GM12878 (cell line): ENCODE data around the gene MUSK. TPM values are rescaled to one million over a fixed set of nuclear protein-coding genes. Genes with fewer than 3 reads are reported as not detected.

Experiments used
- ATAC-seq: fragments of 200-7000 bp; cut with Tn5 transposase; 3 replicates; pipeline ENCODE4 v1.9.1; 2020; ENCODE audit warnings: mild to moderate bottlenecking, moderate library complexity
- BruUV-seq: library from RNA; stranded (reverse); fragments of 400-500 nt; replicated peaks from 2 replicates; lab custom pipeline; 2021; lab: Mats Ljungman, UMichigan
- CTCF ChIA-PET: fragments of 300-600 bp; sonication (Branson Sonifier 250); formaldehyde crosslinking; extraction: SDS; loops from one replicate; lab custom pipeline; 2021; ENCODE audit warnings: inconsistent platforms; lab: Yijun Ruan, JAX
- POLR2A ChIA-PET: fragments of 350-600 bp; formaldehyde crosslinking; extraction: SDS; loops from one replicate; lab custom pipeline; 2021; ENCODE audit warnings: inconsistent platforms; lab: Charles Lee
- RAD21 ChIA-PET: fragments of 300-600 bp; sonication (Branson Sonifier 250); formaldehyde crosslinking; loops from one replicate; lab custom pipeline; 2023; ENCODE audit warnings: antibody characterized with exemption; ENCODE audit not compliant: unreplicated experiment; lab: Charles Lee
- SMC1A ChIA-PET: fragments of 300-600 bp; sonication (Branson Sonifier 250); formaldehyde crosslinking; loops from one replicate; lab custom pipeline; 2023; ENCODE audit not compliant: unreplicated experiment, uncharacterized antibody; lab: Charles Lee
- DNase-seq: peaks from one replicate; pipeline ENCODE4 v3.0.0-alpha.2; 2011; ENCODE audit warnings: low read depth, low spot score
- FAIRE-seq: peaks from 3 replicates; lab custom pipeline; 2011; peaks lifted over from hg19 to GRCh38; lab: Jason Lieb, UNC
- H2AFZ ChIP-seq: 2 replicates; pipeline ENCODE4 v1.6.0; 2011; ENCODE audit warnings: low read depth, low read length, control low read depth; ENCODE audit not compliant: control insufficient read depth
- H3K27ac ChIP-seq: 2 replicates; pipeline ENCODE4 v1.5.1; 2011; ENCODE audit warnings: control low read depth; ENCODE audit not compliant: control insufficient read depth, insufficient read depth
- H3K27me3 ChIP-seq, 2 experiments: replicated peaks in 1 of 2; 2 replicates each; pipeline versions ENCODE4 v1.6.0 to v1.6.1; 2011; ENCODE audit warnings: low read length in 1 of 2; ENCODE audit not compliant: control insufficient read depth in 2 of 2, insufficient read depth in 2 of 2
- H3K36me3 ChIP-seq, 2 experiments: 2 replicates each; pipeline ENCODE4 v1.5.1; 2011; ENCODE audit warnings: low read length in 1 of 2; ENCODE audit not compliant: control insufficient read depth in 2 of 2, insufficient read depth in 2 of 2
- H3K4me1 ChIP-seq: 2 replicates; pipeline ENCODE4 v1.6.1; 2011; ENCODE audit warnings: mild to moderate bottlenecking, low read length, moderate library complexity, mixed read lengths; ENCODE audit not compliant: control insufficient read depth, insufficient read depth
- H3K4me2 ChIP-seq: 2 replicates; pipeline ENCODE4 v1.6.0; 2011; ENCODE audit warnings: control low read depth; ENCODE audit not compliant: control insufficient read depth, insufficient read depth
- H3K4me3 ChIP-seq: fragments of 200-600 bp; sonication (generic); 2 replicates; pipeline ENCODE4 v1.5.1; 2016
- H3K79me2 ChIP-seq: 2 replicates; pipeline ENCODE4 v1.6.0; 2011; ENCODE audit warnings: low read length; ENCODE audit not compliant: control insufficient read depth, insufficient read depth
- H3K9ac ChIP-seq: 2 replicates; pipeline ENCODE4 v1.8.0; 2011; ENCODE audit warnings: low read length, control low read depth, mixed read lengths; ENCODE audit not compliant: control insufficient read depth, insufficient read depth
- H3K9me3 ChIP-seq: replicated peaks from 3 replicates; pipeline ENCODE4 v1.5.1; 2011; ENCODE audit warnings: mild to moderate bottlenecking, low read length; ENCODE audit not compliant: control insufficient read depth, insufficient read depth
- H4K20me1 ChIP-seq: 2 replicates; pipeline ENCODE4 v1.6.0; 2011; ENCODE audit not compliant: control insufficient read depth, insufficient read depth
- BCL11A ChIP-seq: IDR thresholded peaks from 2 replicates; pipeline ENCODE4 v1.6.1; 2011; ENCODE audit warnings: low read depth, low read length
- CHD1 ChIP-seq: IDR thresholded peaks from 2 replicates; pipeline ENCODE4 v1.6.1; 2012; ENCODE audit warnings: low read depth, low read length, improper control_type of control experiment
- CHD2 ChIP-seq: IDR thresholded peaks from 2 replicates; pipeline ENCODE4 v1.6.1; 2011; ENCODE audit warnings: low read depth, low read length, improper control_type of control experiment, borderline replicate concordance
- HDAC6 ChIP-seq: fragments of 200-600 bp; sonication (generic); IDR thresholded peaks from one replicate; pipeline ENCODE4 v1.8.0; 2017; ENCODE audit warnings: antibody characterized with exemption; ENCODE audit not compliant: unreplicated experiment
- PAX5 ChIP-seq: IDR thresholded peaks from 2 replicates; pipeline ENCODE4 v1.6.1; 2011; ENCODE audit warnings: low read depth, low read length, borderline replicate concordance
- PAX8 ChIP-seq: fragments of 450-650 bp; IDR thresholded peaks from 2 replicates; pipeline ENCODE4 v1.6.1; 2017; ENCODE audit warnings: mild to moderate bottlenecking, moderate library complexity
- POLR2AphosphoS5 ChIP-seq: IDR thresholded peaks from 2 replicates; pipeline ENCODE4 v1.6.1; 2011; ENCODE audit warnings: mild to moderate bottlenecking, low read length, inconsistent platforms
- SIN3A ChIP-seq: IDR thresholded peaks from 2 replicates; pipeline ENCODE4 v1.6.1; 2012; ENCODE audit warnings: low read depth, low read length, improper control_type of control experiment
- SMC3 ChIP-seq: IDR thresholded peaks from 2 replicates; pipeline ENCODE4 v1.6.1; 2011; ENCODE audit warnings: low read length, improper control_type of control experiment, borderline replicate concordance
- STAT1 ChIP-seq: fragments of 450-650 bp; conservative IDR thresholded peaks from 2 replicates; pipeline ENCODE4 v1.6.1; 2014; ENCODE audit warnings: antibody characterized with exemption, mild to moderate bottlenecking
- YY1 ChIP-seq: IDR thresholded peaks from 2 replicates; pipeline ENCODE4 v1.6.1; 2011; ENCODE audit warnings: low read depth, mild to moderate bottlenecking, low read length
- in situ Hi-C: fragments of 300-500 bp; cut with MboI; formaldehyde crosslinking; loops from 9 replicates; pipeline ENCODE4 v1.14.3; 2018; ENCODE audit warnings: mixed read lengths
- intact Hi-C: fragments of 100-400 bp; cut with micrococcal nuclease; formaldehyde crosslinking; loops from one replicate; pipeline ENCODE4 v1.14.2; 2022; ENCODE audit not compliant: unreplicated experiment
- polyA plus RNA-seq, 11 experiments: library from polyadenylated mRNA; depleted of rRNA in 4 of 11; unstranded in 6 of 11; stranded (reverse) in 5 of 11; fragments of >200 nt; fragmentation: Nextera tagmentation in 4 of 11; fragmentation: Illumina TruSeq in 1 of 11; extraction: Ambion mirVana in 4 of 11; extraction: Trizol in 1 of 11; gene quantifications; 1 replicate in 1 of 11; 2 replicates in 10 of 11; pipeline versions ENCODE4 v1.2.1 to v1.2.3, GENCODE V29; 2011 to 2016; ENCODE audit warnings: inconsistent platforms in 2 of 11, missing spikeins in 2 of 11, low read depth in 1 of 11
- total RNA-seq, 4 experiments: library from RNA; depleted of rRNA in 3 of 4; stranded (reverse); fragments of >200 nt in 3 of 4; fragmentation: Illumina TruSeq in 1 of 4; extraction: Trizol in 1 of 4; gene quantifications; 2 replicates each; pipeline versions ENCODE4 v1.2.1 to v1.2.3, GENCODE V29; 2013 to 2021
- TF ChIP-seq, protein P1 (sequence below): fragments of 450-650 bp; IDR thresholded peaks from 2 replicates; pipeline ENCODE4 v1.6.1; 2018; ENCODE audit warnings: borderline replicate concordance, mild to moderate bottlenecking; ENCODE audit not compliant: partially characterized antibody
- TF ChIP-seq, protein P2 (sequence below): fragments of 150-350 bp; IDR thresholded peaks from 2 replicates; pipeline ENCODE4 v1.6.1; 2014; ENCODE audit warnings: mild to moderate bottlenecking, low read depth, low read length
- TF ChIP-seq, protein P3 (sequence below): fragments of 450-650 bp; IDR thresholded peaks from 2 replicates; pipeline ENCODE4 v1.6.1; 2016; ENCODE audit warnings: mild to moderate bottlenecking
- TF ChIP-seq, protein P4 (sequence below): fragments of 450-650 bp; IDR thresholded peaks from 2 replicates; pipeline ENCODE4 v1.6.1; 2017; ENCODE audit warnings: mild to moderate bottlenecking

Gene MUSK
- total and polyA plus RNA-seq, 10 of the 15 experiments (the other 5 are each of a cell fraction or from before 2014, with no cell fraction given) = 0.04 to 0.19 (median 0.10) TPM; not detected in 5

DNA sequence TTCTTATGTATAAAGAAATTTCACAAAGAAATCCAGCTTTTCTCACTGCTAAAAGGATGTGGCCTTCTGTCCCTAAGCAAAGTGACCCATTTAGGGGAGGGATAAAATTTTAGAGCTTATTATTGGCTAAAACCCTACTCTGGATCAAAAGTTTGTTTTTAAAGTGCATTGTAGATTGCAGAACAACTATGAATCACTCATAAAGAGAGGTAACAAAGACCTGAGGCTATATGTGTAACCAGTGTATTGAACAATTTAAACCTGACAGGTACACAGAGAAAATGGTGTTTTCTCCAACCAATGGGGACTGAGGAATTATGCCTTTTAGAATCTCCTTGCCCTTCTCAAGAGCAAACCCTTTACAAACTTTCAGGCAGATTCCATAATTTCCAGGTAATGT, 86.6 kb downstream of the MUSK start:
- ChIA-PET CTCF (no interaction called here), RAD21 (no interaction called here), POLR2A (no interaction called here), SMC1A (interaction anchor here (1.1 to 2.0 kb wide), 3 partner anchors 9 to 14 kb away, joined by 3 to 6 read pairs (median 4); no protein-coding TSS in a partner anchor)
- H3K4me2 ChIP-seq = no peak overlapping the region
- no peaks in the 10 kb centered on the region for H3K79me2 ChIP-seq
- no TSS peak for BruUV-seq
- no peaks in the 10 kb centered on the region for H3K9me3 ChIP-seq
- no peak overlapping the region for H3K4me3 ChIP-seq
- no peak overlapping the region for H2AFZ ChIP-seq
- FAIRE-seq (no peak), DNase-seq (no peak), ATAC-seq (no peak)
- no peak overlapping the region for H3K9ac ChIP-seq
- H3K36me3 ChIP-seq = no peaks in the 10 kb centered on the region
- no peaks in the 10 kb centered on the region for H3K27me3 ChIP-seq
- no peaks in the 10 kb centered on the region for H4K20me1 ChIP-seq
- TF ChIP-seq SMC3 (no peak), HDAC6 (no peak), STAT1 (no peak), YY1 (no peak), SIN3A (no peak), PAX5 (no peak), PAX8 (no peak), CHD2 (no peak), BCL11A (no peak), CHD1 (no peak), POLR2AphosphoS5 (no peak)
- TF ChIP-seq, protein P1, sequence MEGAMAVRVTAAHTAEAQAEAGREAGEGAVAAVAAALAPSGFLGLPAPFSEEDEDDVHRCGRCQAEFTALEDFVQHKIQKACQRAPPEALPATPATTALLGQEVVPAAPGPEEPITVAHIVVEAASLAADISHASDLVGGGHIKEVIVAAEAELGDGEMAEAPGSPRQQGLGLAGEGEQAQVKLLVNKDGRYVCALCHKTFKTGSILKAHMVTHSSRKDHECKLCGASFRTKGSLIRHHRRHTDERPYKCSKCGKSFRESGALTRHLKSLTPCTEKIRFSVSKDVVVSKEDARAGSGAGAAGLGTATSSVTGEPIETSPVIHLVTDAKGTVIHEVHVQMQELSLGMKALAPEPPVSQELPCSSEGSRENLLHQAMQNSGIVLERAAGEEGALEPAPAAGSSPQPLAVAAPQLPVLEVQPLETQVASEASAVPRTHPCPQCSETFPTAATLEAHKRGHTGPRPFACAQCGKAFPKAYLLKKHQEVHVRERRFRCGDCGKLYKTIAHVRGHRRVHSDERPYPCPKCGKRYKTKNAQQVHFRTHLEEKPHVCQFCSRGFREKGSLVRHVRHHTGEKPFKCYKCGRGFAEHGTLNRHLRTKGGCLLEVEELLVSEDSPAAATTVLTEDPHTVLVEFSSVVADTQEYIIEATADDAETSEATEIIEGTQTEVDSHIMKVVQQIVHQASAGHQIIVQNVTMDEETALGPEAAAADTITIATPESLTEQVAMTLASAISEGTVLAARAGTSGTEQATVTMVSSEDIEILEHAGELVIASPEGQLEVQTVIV = no peak
- TF ChIP-seq, protein P2, sequence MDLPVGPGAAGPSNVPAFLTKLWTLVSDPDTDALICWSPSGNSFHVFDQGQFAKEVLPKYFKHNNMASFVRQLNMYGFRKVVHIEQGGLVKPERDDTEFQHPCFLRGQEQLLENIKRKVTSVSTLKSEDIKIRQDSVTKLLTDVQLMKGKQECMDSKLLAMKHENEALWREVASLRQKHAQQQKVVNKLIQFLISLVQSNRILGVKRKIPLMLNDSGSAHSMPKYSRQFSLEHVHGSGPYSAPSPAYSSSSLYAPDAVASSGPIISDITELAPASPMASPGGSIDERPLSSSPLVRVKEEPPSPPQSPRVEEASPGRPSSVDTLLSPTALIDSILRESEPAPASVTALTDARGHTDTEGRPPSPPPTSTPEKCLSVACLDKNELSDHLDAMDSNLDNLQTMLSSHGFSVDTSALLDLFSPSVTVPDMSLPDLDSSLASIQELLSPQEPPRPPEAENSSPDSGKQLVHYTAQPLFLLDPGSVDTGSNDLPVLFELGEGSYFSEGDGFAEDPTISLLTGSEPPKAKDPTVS = no peak
- TF ChIP-seq, protein P3, sequence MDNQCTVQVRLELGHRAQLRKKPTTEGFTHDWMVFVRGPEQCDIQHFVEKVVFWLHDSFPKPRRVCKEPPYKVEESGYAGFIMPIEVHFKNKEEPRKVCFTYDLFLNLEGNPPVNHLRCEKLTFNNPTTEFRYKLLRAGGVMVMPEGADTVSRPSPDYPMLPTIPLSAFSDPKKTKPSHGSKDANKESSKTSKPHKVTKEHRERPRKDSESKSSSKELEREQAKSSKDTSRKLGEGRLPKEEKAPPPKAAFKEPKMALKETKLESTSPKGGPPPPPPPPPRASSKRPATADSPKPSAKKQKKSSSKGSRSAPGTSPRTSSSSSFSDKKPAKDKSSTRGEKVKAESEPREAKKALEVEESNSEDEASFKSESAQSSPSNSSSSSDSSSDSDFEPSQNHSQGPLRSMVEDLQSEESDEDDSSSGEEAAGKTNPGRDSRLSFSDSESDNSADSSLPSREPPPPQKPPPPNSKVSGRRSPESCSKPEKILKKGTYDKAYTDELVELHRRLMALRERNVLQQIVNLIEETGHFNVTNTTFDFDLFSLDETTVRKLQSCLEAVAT = no peak
- TF ChIP-seq, protein P4, sequence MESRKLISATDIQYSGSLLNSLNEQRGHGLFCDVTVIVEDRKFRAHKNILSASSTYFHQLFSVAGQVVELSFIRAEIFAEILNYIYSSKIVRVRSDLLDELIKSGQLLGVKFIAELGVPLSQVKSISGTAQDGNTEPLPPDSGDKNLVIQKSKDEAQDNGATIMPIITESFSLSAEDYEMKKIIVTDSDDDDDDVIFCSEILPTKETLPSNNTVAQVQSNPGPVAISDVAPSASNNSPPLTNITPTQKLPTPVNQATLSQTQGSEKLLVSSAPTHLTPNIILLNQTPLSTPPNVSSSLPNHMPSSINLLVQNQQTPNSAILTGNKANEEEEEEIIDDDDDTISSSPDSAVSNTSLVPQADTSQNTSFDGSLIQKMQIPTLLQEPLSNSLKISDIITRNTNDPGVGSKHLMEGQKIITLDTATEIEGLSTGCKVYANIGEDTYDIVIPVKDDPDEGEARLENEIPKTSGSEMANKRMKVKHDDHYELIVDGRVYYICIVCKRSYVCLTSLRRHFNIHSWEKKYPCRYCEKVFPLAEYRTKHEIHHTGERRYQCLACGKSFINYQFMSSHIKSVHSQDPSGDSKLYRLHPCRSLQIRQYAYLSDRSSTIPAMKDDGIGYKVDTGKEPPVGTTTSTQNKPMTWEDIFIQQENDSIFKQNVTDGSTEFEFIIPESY = no peak
- no peak overlapping the region for H3K27ac ChIP-seq
- in situ Hi-C loops = no loop called here
- H3K4me1 ChIP-seq = no peaks in the 10 kb centered on the region
- intact Hi-C loops = no loop called here
